CD14-positive monocyte (primary cell): Measurements from ENCODE around the gene RCC2. TPM values are rescaled to one million over a fixed set of nuclear protein-coding genes. Genes with fewer than 3 reads are reported as not detected.

ENCODE experiments used
- DNase-seq, 3 donors: peaks; one replicate each; pipeline ENCODE4 v3.0.0-alpha.2; 2011 to 2022
- H2AFZ ChIP-seq: 2 replicates; pipeline ENCODE4 v1.6.0; 2012; ENCODE audit warnings: mild to moderate bottlenecking, low read depth, low read length, inconsistent platforms; ENCODE audit not compliant: insufficient read depth, poor library complexity, severe bottlenecking
- H3K27ac ChIP-seq, 2 donors: 1 replicate in 1 of 2; 2 replicates in 1 of 2; pipeline ENCODE4 v1.5.1; 2012 to 2013; ENCODE audit warnings: low read length in 2 of 2, control low read depth in 1 of 2, inconsistent platforms in 1 of 2, low read depth in 1 of 2, mild to moderate bottlenecking in 1 of 2
- H3K27me3 ChIP-seq, 2 donors: one replicate each; pipeline versions ENCODE4 v1.6.0 to v1.6.1; 2011 to 2013; ENCODE audit warnings: low read length in 2 of 2; ENCODE audit not compliant: control insufficient read depth in 2 of 2, insufficient read depth in 2 of 2
- H3K36me3 ChIP-seq, 2 donors: replicated peaks in 1 of 2; 1 replicate in 1 of 2; 2 replicates in 1 of 2; pipeline versions ENCODE4 v1.5.1 to v1.6.1; 2012 to 2013; ENCODE audit warnings: low read length in 2 of 2, control low read depth in 1 of 2, inconsistent platforms in 1 of 2, mild to moderate bottlenecking in 1 of 2; ENCODE audit not compliant: insufficient read depth in 2 of 2, control insufficient read depth in 1 of 2
- H3K4me1 ChIP-seq, 2 donors: 1 replicate in 1 of 2; 2 replicates in 1 of 2; pipeline versions ENCODE4 v1.5.1 to v1.6.1; 2012 to 2013; ENCODE audit warnings: low read length in 2 of 2, control low read depth in 1 of 2, inconsistent platforms in 1 of 2, mild to moderate bottlenecking in 1 of 2, moderate library complexity in 1 of 2; ENCODE audit not compliant: insufficient read depth in 2 of 2, control insufficient read depth in 1 of 2
- H3K4me2 ChIP-seq: replicated peaks from 2 replicates; pipeline ENCODE3; 2012; ENCODE audit warnings: low read length, moderate library complexity, mild to moderate bottlenecking; ENCODE audit not compliant: poor library complexity, severe bottlenecking; ENCODE audit errors: extremely low read depth
- H3K4me3 ChIP-seq, 3 experiments: fragments of 200-600 bp in 1 of 3; sonication (generic) in 1 of 3; replicated peaks in 1 of 3; 1 replicate in 2 of 3; 2 replicates in 1 of 3; pipeline ENCODE4 v1.5.1; 2011 to 2013; ENCODE audit warnings: low read length in 3 of 3, mild to moderate bottlenecking in 3 of 3, control low read depth in 2 of 3, low read depth in 2 of 3, inconsistent platforms in 1 of 3, moderate library complexity in 1 of 3
- H3K79me2 ChIP-seq: 2 replicates; pipeline ENCODE4 v1.6.0; 2012; ENCODE audit warnings: mild to moderate bottlenecking, control low read depth, inconsistent platforms, low read length, moderate library complexity; ENCODE audit not compliant: insufficient read depth
- H3K9ac ChIP-seq: 2 replicates; pipeline ENCODE4 v1.6.0; 2017; ENCODE audit warnings: low read length, mild to moderate bottlenecking; ENCODE audit not compliant: insufficient read depth, poor library complexity, severe bottlenecking
- H3K9me3 ChIP-seq, 2 donors: replicated peaks in 1 of 2; 1 replicate in 1 of 2; 2 replicates in 1 of 2; pipeline versions ENCODE4 v1.5.1 to v1.6.1; 2012 to 2013; ENCODE audit warnings: low read length in 2 of 2, control low read depth in 1 of 2; ENCODE audit not compliant: control insufficient read depth in 1 of 2, insufficient read depth in 1 of 2
- H4K20me1 ChIP-seq: 2 replicates; pipeline ENCODE4 v1.6.0; 2012; ENCODE audit warnings: mild to moderate bottlenecking, low read length, control low read depth, moderate library complexity; ENCODE audit not compliant: insufficient read depth
- H3K27ac Mint-ChIP-seq, 7 donors: one replicate each; pipeline ENCODE4 v1.8.0; 2020; ENCODE audit warnings: mild to moderate bottlenecking in 7 of 7, mixed read lengths in 7 of 7, moderate library complexity in 6 of 7, inconsistent platforms in 2 of 7
- H3K27me3 Mint-ChIP-seq, 3 donors: one replicate each; pipeline ENCODE4 v1.8.0; 2021 to 2022; ENCODE audit warnings: low read depth in 3 of 3, mild to moderate bottlenecking in 3 of 3, mixed read lengths in 3 of 3, moderate library complexity in 3 of 3, inconsistent platforms in 1 of 3
- H3K36me3 Mint-ChIP-seq, 2 donors: one replicate each; pipeline ENCODE4 v1.8.0; 2020; ENCODE audit warnings: mixed read lengths in 2 of 2, inconsistent platforms in 1 of 2, mild to moderate bottlenecking in 1 of 2
- H3K4me1 Mint-ChIP-seq: one replicate; pipeline ENCODE4 v1.8.0; 2020; ENCODE audit warnings: mild to moderate bottlenecking, mixed read lengths
- H3K4me3 Mint-ChIP-seq, 2 donors: one replicate each; pipeline ENCODE4 v1.8.0; 2020; ENCODE audit warnings: mild to moderate bottlenecking in 2 of 2, mixed read lengths in 2 of 2, moderate library complexity in 1 of 2
- H3K9me3 Mint-ChIP-seq, 7 donors: one replicate each; pipeline ENCODE4 v1.8.0; 2020 to 2022; ENCODE audit warnings: mixed read lengths in 7 of 7, mild to moderate bottlenecking in 6 of 7, moderate library complexity in 6 of 7, inconsistent platforms in 2 of 7
- WGBS: methylation state at CpG from one replicate; pipeline ENCODE4 v1.1.5; 2013; ENCODE audit warnings: missing lambda C conversion rate; ENCODE audit not compliant: insufficient coverage; 5-methylcytosine and 5-hydroxymethylcytosine counted together
- intact Hi-C, 2 donors: fragments of 100-400 bp; cut with micrococcal nuclease; formaldehyde crosslinking; loops; one replicate each; pipeline versions ENCODE4 v1.15.0 to v1.15.1; 2023
- polyA plus RNA-seq, 3 donors: library from polyadenylated mRNA; depleted of rRNA in 1 of 3; unstranded in 2 of 3; stranded (reverse) in 1 of 3; fragments of 300-500 nt in 2 of 3; fragments of >200 nt in 1 of 3; fragmentation: Illumina TruSeq in 2 of 3; gene quantifications; 1 replicate in 2 of 3; 2 replicates in 1 of 3; pipeline ENCODE4 v1.2.3, GENCODE V29; 2012 to 2021
- TF ChIP-seq, protein P1 (sequence below): fragments of 200-600 bp; IDR thresholded peaks from one replicate; pipeline ENCODE4 v1.8.0; 2022; ENCODE audit warnings: antibody characterized with exemption, mild to moderate bottlenecking

The RCC2 gene
- polyA plus RNA-seq, 3 donors = 22.3 to 66.3 (median 40.9) TPM

DNA sequence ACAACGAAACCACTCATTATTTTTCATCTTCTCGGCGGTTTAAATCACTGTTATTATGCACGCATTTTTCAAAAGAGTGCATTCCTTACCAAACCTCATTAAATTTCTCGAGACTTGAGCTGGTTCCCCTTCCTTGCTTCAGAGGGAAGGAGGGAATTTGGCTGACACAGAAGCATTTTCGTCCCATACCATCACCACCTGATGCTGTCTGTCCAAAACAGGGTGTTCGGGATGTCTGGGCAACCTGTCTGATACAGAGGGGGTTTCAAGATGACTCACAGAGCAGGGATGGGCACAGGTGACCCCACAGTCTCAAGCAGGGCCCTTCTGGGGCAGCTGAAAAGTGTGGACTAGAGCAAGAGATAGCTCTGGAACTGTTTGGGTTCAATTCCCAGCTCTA, 12.3 kb upstream of the RCC2 start:
- Histone ChIP-seq H3K4me3 (no peak overlapping the region), H3K36me3 (no peaks in the 10 kb centered on the region), H2AFZ (no peak overlapping the region), H3K4me1 (no peaks in the 10 kb centered on the region), H3K27me3 (no peaks in the 10 kb centered on the region), H4K20me1 (no peaks in the 10 kb centered on the region), H3K27ac (no peak overlapping the region), H3K4me2 (no peak overlapping the region), H3K9me3 (no peaks in the 10 kb centered on the region), H3K79me2 (no peaks in the 10 kb centered on the region), H3K9ac (no peak overlapping the region)
- Mint-ChIP-seq H3K27ac (peak overlapping the region in 1 of 7 donors; percentile 31), H3K9me3 (no peaks in the 10 kb centered on the region), H3K27me3 (peaks cover 3 to 5% (median 3%) of the 10 kb centered on the region in 3 donors), H3K4me1 (peaks cover 2% of the 10 kb centered on the region), H3K4me3 (peak overlapping the region in 1 of 2 donors; percentile 9), H3K36me3 (no peaks in the 10 kb centered on the region)
- TF ChIP-seq, protein P1, sequence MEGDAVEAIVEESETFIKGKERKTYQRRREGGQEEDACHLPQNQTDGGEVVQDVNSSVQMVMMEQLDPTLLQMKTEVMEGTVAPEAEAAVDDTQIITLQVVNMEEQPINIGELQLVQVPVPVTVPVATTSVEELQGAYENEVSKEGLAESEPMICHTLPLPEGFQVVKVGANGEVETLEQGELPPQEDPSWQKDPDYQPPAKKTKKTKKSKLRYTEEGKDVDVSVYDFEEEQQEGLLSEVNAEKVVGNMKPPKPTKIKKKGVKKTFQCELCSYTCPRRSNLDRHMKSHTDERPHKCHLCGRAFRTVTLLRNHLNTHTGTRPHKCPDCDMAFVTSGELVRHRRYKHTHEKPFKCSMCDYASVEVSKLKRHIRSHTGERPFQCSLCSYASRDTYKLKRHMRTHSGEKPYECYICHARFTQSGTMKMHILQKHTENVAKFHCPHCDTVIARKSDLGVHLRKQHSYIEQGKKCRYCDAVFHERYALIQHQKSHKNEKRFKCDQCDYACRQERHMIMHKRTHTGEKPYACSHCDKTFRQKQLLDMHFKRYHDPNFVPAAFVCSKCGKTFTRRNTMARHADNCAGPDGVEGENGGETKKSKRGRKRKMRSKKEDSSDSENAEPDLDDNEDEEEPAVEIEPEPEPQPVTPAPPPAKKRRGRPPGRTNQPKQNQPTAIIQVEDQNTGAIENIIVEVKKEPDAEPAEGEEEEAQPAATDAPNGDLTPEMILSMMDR = no peak
- 100% methylated on average over 2 of the region's 7 CpGs for WGBS
- DNase-seq = no peak
- intact Hi-C loops = no loop called here

DNA sequence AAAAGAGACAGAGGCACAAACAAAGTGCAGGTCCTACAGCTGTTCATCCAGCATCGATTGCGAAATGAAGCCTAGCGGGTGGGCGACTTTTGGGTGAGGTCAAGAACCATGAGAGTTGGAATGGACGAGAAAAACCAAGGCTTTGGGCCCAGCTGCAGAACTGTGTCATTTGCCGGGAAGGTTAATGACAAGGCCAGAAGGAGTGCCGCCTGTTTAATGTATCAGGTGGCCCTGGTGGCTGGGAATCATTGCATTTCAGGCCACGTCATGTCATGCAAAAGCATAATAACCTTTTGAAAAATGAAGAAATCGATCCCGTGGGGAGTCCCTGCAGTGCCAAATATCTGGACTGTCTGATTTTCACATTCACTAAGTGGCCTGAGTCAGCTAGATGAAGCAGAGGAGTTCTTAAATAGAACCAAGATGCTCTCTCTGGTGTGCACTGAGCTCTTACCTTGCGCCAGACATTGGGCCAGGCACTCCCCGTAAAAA, 8.1 kb upstream of the RCC2 start:
- Histone ChIP-seq H3K4me2 (no peak overlapping the region), H3K4me1 (no peaks in the 10 kb centered on the region), H4K20me1 (no peaks in the 10 kb centered on the region), H3K9me3 (no peaks in the 10 kb centered on the region), H3K27me3 (no peaks in the 10 kb centered on the region), H3K27ac (no peak overlapping the region), H3K36me3 (no peaks in the 10 kb centered on the region), H3K4me3 (no peak overlapping the region), H3K9ac (no peak overlapping the region), H3K79me2 (no peaks in the 10 kb centered on the region), H2AFZ (no peak overlapping the region)
- no peaks in the 10 kb centered on the region for H3K9me3 Mint-ChIP-seq
- 78% methylated on average over 12 of the region's 12 CpGs for WGBS
- peaks cover 0 to 7% (median 5%) of the 10 kb centered on the region in 3 donors for H3K27me3 Mint-ChIP-seq
- peak overlapping the region in 1 of 7 donors; percentile 12 for H3K27ac Mint-ChIP-seq
- no peaks in the 10 kb centered on the region for H3K36me3 Mint-ChIP-seq
- TF ChIP-seq, protein P1 = no peak
- peaks cover 7% of the 10 kb centered on the region for H3K4me1 Mint-ChIP-seq
- DNase-seq = no peak
- intact Hi-C loops = no loop called here
- no peak overlapping the region for H3K4me3 Mint-ChIP-seq
